OCI-LY3 (cell line): Measurements from ENCODE around the gene CWH43.

Experiments
- H2AFZ ChIP-seq: fragments of 200-600, 300-600 bp; shearing (Covaris generic); 2 replicates; pipeline ENCODE4 v1.6.0; 2014; ENCODE audit warnings: antibody characterized with exemption, low read depth, low read length
- H3K27ac ChIP-seq: fragments of 200-600, 300-600 bp; sonication (generic); 2 replicates; pipeline ENCODE4 v1.5.1; 2014; ENCODE audit warnings: mild to moderate bottlenecking, low read length, moderate library complexity, mixed read lengths
- H3K27me3 ChIP-seq: fragments of 200-600, 300-600 bp; sonication (generic); 2 replicates; pipeline ENCODE4 v1.6.1; 2014; ENCODE audit warnings: low read depth, low read length, mixed read lengths
- H3K36me3 ChIP-seq: fragments of 200-600, 300-600 bp; sonication (generic); replicated peaks from 2 replicates; pipeline ENCODE3; 2014; ENCODE audit warnings: low read depth, low read length, mixed read lengths
- H3K4me1 ChIP-seq: fragments of 300-600, 200-600 bp; sonication (generic); 2 replicates; pipeline ENCODE4 v1.6.1; 2014; ENCODE audit warnings: low read length, mixed read lengths
- H3K4me2 ChIP-seq: fragments of 200-600, 300-600 bp; sonication (generic); 2 replicates; pipeline ENCODE4 v1.6.1; 2014; ENCODE audit warnings: low read length, mixed read lengths
- H3K4me3 ChIP-seq: fragments of 300-600, 200-600 bp; sonication (generic); 2 replicates; pipeline ENCODE4 v1.5.1; 2014; ENCODE audit warnings: antibody characterized with exemption, mild to moderate bottlenecking, low read length, moderate library complexity
- H3K79me2 ChIP-seq: fragments of 300-600, 200-600 bp; shearing (Covaris generic); 2 replicates; pipeline ENCODE4 v1.6.1; 2014; ENCODE audit warnings: mild to moderate bottlenecking, low read length, mixed read lengths
- H3K9ac ChIP-seq: fragments of 300-600, 200-600 bp; shearing (Covaris generic); 2 replicates; pipeline ENCODE4 v1.6.0; 2014; ENCODE audit warnings: mild to moderate bottlenecking, low read length, moderate library complexity
- H3K9me3 ChIP-seq: fragments of 200-600, 300-600 bp; shearing (Covaris generic); 2 replicates; pipeline ENCODE4 v1.6.1; 2014; ENCODE audit warnings: low read length, mixed read lengths; ENCODE audit not compliant: insufficient read depth
- H4K20me1 ChIP-seq: fragments of 200-600, 300-600 bp; sonication (generic); 2 replicates; pipeline ENCODE4 v1.6.1; 2016; ENCODE audit warnings: low read length, mixed read lengths; ENCODE audit not compliant: insufficient read depth
- CTCF ChIP-seq: fragments of 200-600, 300-600 bp; sonication (generic); IDR thresholded peaks from 2 replicates; pipeline ENCODE4 v1.5.1; 2014; ENCODE audit warnings: antibody characterized with exemption, low read length, low read depth
- EZH2phosphoT487 ChIP-seq: fragments of 200-600 bp; shearing (Covaris generic); IDR thresholded peaks from 2 replicates; pipeline ENCODE4 v1.6.1; 2018; ENCODE audit warnings: antibody characterized with exemption, mixed run types, low read depth

Gene CWH43

GRCh38 chr4:48958582-48958981, 27.5 kb upstream of the CWH43 start:
- Histone ChIP-seq H3K9ac (no peak overlapping the region), H3K4me1 (no peaks in the 10 kb centered on the region), H4K20me1 (no peaks in the 10 kb centered on the region), H3K4me2 (no peak overlapping the region), H2AFZ (no peak overlapping the region), H3K27ac (no peak overlapping the region), H3K9me3 (no peaks in the 10 kb centered on the region), H3K4me3 (no peak overlapping the region), H3K36me3 (no peaks in the 10 kb centered on the region), H3K27me3 (no peaks in the 10 kb centered on the region), H3K79me2 (no peaks in the 10 kb centered on the region)
- TF ChIP-seq CTCF (no peak), EZH2phosphoT487 (no peak)

DNA sequence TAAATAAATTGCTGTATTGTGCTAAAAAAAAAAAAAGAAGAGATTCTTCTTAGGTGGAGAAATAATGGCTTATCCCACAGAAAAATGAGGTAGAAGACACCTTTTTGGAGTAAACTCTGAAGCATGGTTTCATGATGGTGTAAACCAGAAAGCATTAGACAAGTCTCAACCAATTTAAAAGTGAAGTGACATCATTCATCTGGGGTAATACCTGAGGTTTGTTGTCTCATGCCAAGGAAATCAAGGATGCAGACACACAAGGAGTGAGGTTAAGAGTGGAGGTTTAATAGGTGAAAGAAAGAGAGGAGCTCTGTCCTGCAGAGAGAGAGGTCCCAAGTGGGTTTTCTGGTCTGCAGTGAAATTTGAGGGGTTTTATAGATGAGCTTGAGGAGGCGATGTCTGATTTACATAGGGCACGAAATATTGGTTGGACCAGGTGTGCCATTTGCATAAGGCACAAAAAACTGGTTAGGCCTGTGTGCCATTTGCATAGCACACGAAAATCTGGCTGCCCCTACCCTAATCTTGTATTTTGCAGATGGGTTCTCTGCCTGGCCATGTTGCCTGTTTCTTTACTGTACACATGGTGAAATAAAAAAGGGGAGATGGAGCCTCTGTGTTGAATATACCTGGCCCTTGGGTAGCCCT, 25.0 kb upstream of the CWH43 start:
- Histone ChIP-seq H3K4me1 (no peaks in the 10 kb centered on the region), H3K9me3 (no peaks in the 10 kb centered on the region), H3K4me3 (no peak overlapping the region), H3K36me3 (no peaks in the 10 kb centered on the region), H3K79me2 (no peaks in the 10 kb centered on the region), H3K4me2 (no peak overlapping the region), H3K27me3 (no peaks in the 10 kb centered on the region), H3K27ac (no peak overlapping the region), H2AFZ (no peak overlapping the region), H4K20me1 (no peaks in the 10 kb centered on the region), H3K9ac (no peak overlapping the region)
- TF ChIP-seq EZH2phosphoT487 (no peak), CTCF (no peak)

GRCh38 chr4:48962636-48963035, 23.4 kb upstream of the CWH43 start:
- Histone ChIP-seq H3K4me3 (no peak overlapping the region), H3K4me1 (no peaks in the 10 kb centered on the region), H3K79me2 (no peaks in the 10 kb centered on the region), H3K27me3 (no peaks in the 10 kb centered on the region), H3K9me3 (no peaks in the 10 kb centered on the region), H3K36me3 (no peaks in the 10 kb centered on the region), H3K9ac (no peak overlapping the region), H2AFZ (no peak overlapping the region), H3K4me2 (no peak overlapping the region), H4K20me1 (no peaks in the 10 kb centered on the region), H3K27ac (no peak overlapping the region)
- TF ChIP-seq EZH2phosphoT487 (no peak), CTCF (no peak)

GRCh38 chr4:48963042-48963679, 22.9 kb upstream of the CWH43 start:
- TF ChIP-seq EZH2phosphoT487 (no peak), CTCF (peak; percentile 98)
- Histone ChIP-seq H3K9me3 (no peaks in the 10 kb centered on the region), H3K27me3 (no peaks in the 10 kb centered on the region), H3K79me2 (no peaks in the 10 kb centered on the region), H3K9ac (no peak overlapping the region), H2AFZ (no peak overlapping the region), H3K4me2 (no peak overlapping the region), H3K36me3 (no peaks in the 10 kb centered on the region), H3K4me3 (no peak overlapping the region), H3K4me1 (no peaks in the 10 kb centered on the region), H4K20me1 (no peaks in the 10 kb centered on the region), H3K27ac (no peak overlapping the region)
